C4-2B (cell line): Measurements from ENCODE around the gene CLSTN2.

Source experiments
- ZFX ChIP-seq: fragments of 450-650 bp; IDR thresholded peaks from 2 replicates; pipeline ENCODE4 v1.6.1; 2017
- TF ChIP-seq, protein P1 (sequence below): fragments of 450-650 bp; conservative IDR thresholded peaks from 2 replicates; pipeline ENCODE4 v1.5.1; 2017; ENCODE audit warnings: mild to moderate bottlenecking

DNA sequence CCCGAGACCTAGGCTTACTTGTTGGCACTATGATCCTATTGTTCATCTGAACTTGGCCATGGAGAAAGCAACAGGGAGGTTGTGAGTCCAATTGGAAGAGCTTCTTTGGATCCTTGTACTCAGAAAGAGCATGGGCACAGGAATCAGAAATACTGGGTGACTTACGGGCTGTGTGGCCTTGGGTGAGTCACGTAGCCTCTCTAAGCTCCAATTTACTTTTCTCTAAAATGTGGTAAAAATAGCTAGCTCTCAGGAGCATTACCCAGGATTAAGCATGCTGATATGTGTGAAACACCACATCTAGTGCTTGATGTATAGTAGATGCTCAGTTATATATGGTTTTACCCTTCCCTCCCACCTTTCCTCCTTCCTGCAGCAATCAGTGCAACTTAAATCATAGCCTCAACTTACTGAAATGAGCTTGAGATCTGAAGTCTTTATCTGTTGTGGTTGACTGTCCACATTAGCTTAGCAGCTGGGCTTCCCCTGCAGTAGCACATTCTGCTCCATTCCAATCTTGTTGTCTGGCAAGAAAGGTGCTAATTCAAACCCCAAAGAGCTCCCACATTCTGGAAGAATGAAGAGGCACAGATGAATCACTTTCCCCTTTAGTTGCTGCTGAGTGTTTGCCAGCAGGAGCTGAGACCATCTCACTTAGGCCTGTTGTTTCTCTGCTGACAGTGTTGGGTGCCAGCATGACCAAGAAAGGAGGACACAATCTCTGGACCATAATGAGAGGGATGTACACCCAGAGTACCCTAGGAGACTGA, 443.8 kb downstream of the CLSTN2 start:
- TF ChIP-seq, protein P1, sequence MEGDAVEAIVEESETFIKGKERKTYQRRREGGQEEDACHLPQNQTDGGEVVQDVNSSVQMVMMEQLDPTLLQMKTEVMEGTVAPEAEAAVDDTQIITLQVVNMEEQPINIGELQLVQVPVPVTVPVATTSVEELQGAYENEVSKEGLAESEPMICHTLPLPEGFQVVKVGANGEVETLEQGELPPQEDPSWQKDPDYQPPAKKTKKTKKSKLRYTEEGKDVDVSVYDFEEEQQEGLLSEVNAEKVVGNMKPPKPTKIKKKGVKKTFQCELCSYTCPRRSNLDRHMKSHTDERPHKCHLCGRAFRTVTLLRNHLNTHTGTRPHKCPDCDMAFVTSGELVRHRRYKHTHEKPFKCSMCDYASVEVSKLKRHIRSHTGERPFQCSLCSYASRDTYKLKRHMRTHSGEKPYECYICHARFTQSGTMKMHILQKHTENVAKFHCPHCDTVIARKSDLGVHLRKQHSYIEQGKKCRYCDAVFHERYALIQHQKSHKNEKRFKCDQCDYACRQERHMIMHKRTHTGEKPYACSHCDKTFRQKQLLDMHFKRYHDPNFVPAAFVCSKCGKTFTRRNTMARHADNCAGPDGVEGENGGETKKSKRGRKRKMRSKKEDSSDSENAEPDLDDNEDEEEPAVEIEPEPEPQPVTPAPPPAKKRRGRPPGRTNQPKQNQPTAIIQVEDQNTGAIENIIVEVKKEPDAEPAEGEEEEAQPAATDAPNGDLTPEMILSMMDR, result no peak
- TF ChIP-seq ZFX, result no peak
